A549 (cell line): Measurements from ENCODE around the gene LRRC8C. TPM values are rescaled to one million over a fixed set of nuclear protein-coding genes. Genes with fewer than 3 reads are reported as not detected.

Experiments
- ATAC-seq, 2 experiments: fragments of 200-7000 bp in 1 of 2; fragments of >200 bp in 1 of 2; cut with Nextera tagmentation in 1 of 2; cut with Tn5 transposase in 1 of 2; 3 replicates each; pipeline versions ENCODE4 v1.8.0 to v1.9.1; 2018 to 2020; ENCODE audit warnings: mild to moderate bottlenecking in 1 of 2, moderate library complexity in 1 of 2
- CTCF ChIA-PET: fragments of 300-600 bp; sonication (Branson Sonifier 250); formaldehyde crosslinking; extraction: SDS; loops from one replicate; lab custom pipeline; 2021; ENCODE audit warnings: antibody characterized with exemption, inconsistent platforms; lab: Yijun Ruan, JAX
- POLR2A ChIA-PET: fragments of 350-600 bp; formaldehyde crosslinking; extraction: SDS; loops from one replicate; lab custom pipeline; 2021; ENCODE audit warnings: antibody characterized with exemption, inconsistent platforms; lab: Yijun Ruan, JAX
- DNase-seq, 2 experiments: peaks; one replicate each; pipeline versions ENCODE4 v3.0.0 to v3.0.0-alpha.2; 2011 to 2016; ENCODE audit warnings: low read depth in 1 of 2, low spot score in 1 of 2
- FAIRE-seq: peaks from 2 replicates; lab custom pipeline; 2011; peaks lifted over from hg19 to GRCh38; lab: Jason Lieb, UNC
- H3K27ac ChIP-seq, 2 experiments: fragments of >200 bp; sonication (Bioruptor Twin); formaldehyde crosslinking; 3 replicates each; pipeline ENCODE4 v1.5.1; 2016 to 2017
- H3K4me1 ChIP-seq: fragments of >200 bp; sonication (Bioruptor Twin); formaldehyde crosslinking; 3 replicates; pipeline ENCODE4 v1.6.1; 2016
- H3K4me2 ChIP-seq: fragments of >200 bp; sonication (Bioruptor Twin); formaldehyde crosslinking; 3 replicates; pipeline ENCODE4 v1.6.1; 2016
- H3K4me3 ChIP-seq: fragments of >200 bp; sonication (Bioruptor Twin); formaldehyde crosslinking; 3 replicates; pipeline ENCODE4 v1.5.1; 2016
- H3K9me3 ChIP-seq: fragments of >200 bp; sonication (Bioruptor Twin); formaldehyde crosslinking; 3 replicates; pipeline ENCODE4 v1.6.1; 2016
- E2F6 ChIP-seq: IDR thresholded peaks from 2 replicates; pipeline ENCODE4 v1.6.1; 2012; ENCODE audit warnings: low read depth, borderline replicate concordance
- EHMT2 ChIP-seq: fragments of 200-600 bp; sonication (generic); IDR thresholded peaks from 2 replicates; pipeline ENCODE4 v1.6.1; 2016; ENCODE audit warnings: antibody characterized with exemption, low read depth, mild to moderate bottlenecking, moderate library complexity
- EP300 ChIP-seq, 2 experiments: fragments of >200 bp; sonication (Bioruptor Twin); formaldehyde crosslinking; IDR thresholded peaks; 2 replicates in 1 of 2; 3 replicates in 1 of 2; pipeline ENCODE4 v1.6.1; 2016 to 2017
- FOSB ChIP-seq: fragments of 250-450 bp; sonication (Bioruptor Pico); IDR thresholded peaks from 2 replicates; pipeline ENCODE4 v1.5.0; 2020; ENCODE audit warnings: mild to moderate bottlenecking, moderate library complexity
- GATA3 ChIP-seq: IDR thresholded peaks from 2 replicates; pipeline ENCODE4 v1.6.1; 2012; ENCODE audit warnings: borderline replicate concordance
- HDAC2 ChIP-seq: fragments of 200-600 bp; sonication (generic); IDR thresholded peaks from 2 replicates; pipeline ENCODE4 v1.6.1; 2016
- HEYL ChIP-seq: fragments of 250-450 bp; sonication (Bioruptor Pico); IDR thresholded peaks from 2 replicates; pipeline ENCODE4 v1.8.0; 2021; ENCODE audit warnings: mild to moderate bottlenecking, moderate library complexity
- JUNB ChIP-seq: fragments of >200 bp; sonication (Bioruptor Twin); formaldehyde crosslinking; IDR thresholded peaks from 2 replicates; pipeline ENCODE4 v1.6.1; 2016
- KDM1A ChIP-seq: fragments of 200-600 bp; sonication (generic); IDR thresholded peaks from 2 replicates; pipeline ENCODE4 v1.6.1; 2016; ENCODE audit warnings: low read depth, mild to moderate bottlenecking
- KDM5A ChIP-seq: fragments of 200-600 bp; sonication (generic); IDR thresholded peaks from 2 replicates; pipeline ENCODE4 v1.6.1; 2016; ENCODE audit warnings: antibody characterized with exemption, mild to moderate bottlenecking
- MYC ChIP-seq: IDR thresholded peaks from 2 replicates; pipeline ENCODE4 v1.6.1; 2012; ENCODE audit warnings: mild to moderate bottlenecking, inconsistent platforms, low read length, improper control_type of control experiment, borderline replicate concordance
- NFE2L2 ChIP-seq: fragments of 150-350 bp; conservative IDR thresholded peaks from 2 replicates; pipeline ENCODE4 v1.6.1; 2014; ENCODE audit warnings: low read length
- NR3C1 ChIP-seq: fragments of >200 bp; sonication (Bioruptor Twin); formaldehyde crosslinking; IDR thresholded peaks from 3 replicates; pipeline ENCODE4 v1.6.1; 2017
- PHF8 ChIP-seq: fragments of 200-600 bp; sonication (generic); IDR thresholded peaks from 2 replicates; pipeline ENCODE4 v1.6.1; 2016; ENCODE audit warnings: low read depth, mild to moderate bottlenecking, antibody characterized with exemption, moderate library complexity, borderline replicate concordance
- POLR2A ChIP-seq: IDR thresholded peaks from 2 replicates; pipeline ENCODE4 v1.6.1; 2012; ENCODE audit warnings: mild to moderate bottlenecking, low read length
- RARB ChIP-seq: fragments of 250-450 bp; sonication (Bioruptor Pico); IDR thresholded peaks from 2 replicates; pipeline ENCODE4 v1.8.0; 2021; ENCODE audit warnings: mild to moderate bottlenecking, moderate library complexity
- REST ChIP-seq: fragments of 200-600 bp; sonication (generic); IDR thresholded peaks from 2 replicates; pipeline ENCODE4 v1.6.1; 2016; ENCODE audit warnings: antibody characterized with exemption, mild to moderate bottlenecking, moderate library complexity
- RNF2 ChIP-seq: fragments of 200-600 bp; sonication (generic); IDR thresholded peaks from 2 replicates; pipeline ENCODE4 v1.6.1; 2016; ENCODE audit warnings: low read depth, mild to moderate bottlenecking, antibody characterized with exemption, moderate library complexity, borderline replicate concordance
- SMC3 ChIP-seq: fragments of >200 bp; sonication (Bioruptor Twin); formaldehyde crosslinking; IDR thresholded peaks from 3 replicates; pipeline ENCODE4 v1.6.1; 2018; ENCODE audit warnings: inconsistent platforms
- TFCP2L1 ChIP-seq: fragments of 250-450 bp; sonication (Bioruptor Pico); IDR thresholded peaks from 2 replicates; pipeline ENCODE4 v1.5.0; 2021; ENCODE audit warnings: mild to moderate bottlenecking
- ZNF302 ChIP-seq: fragments of 250-450 bp; sonication (Bioruptor Pico); IDR thresholded peaks from 2 replicates; pipeline ENCODE4 v1.9.0; 2021; ENCODE audit warnings: inconsistent platforms, mild to moderate bottlenecking, moderate library complexity
- ZSCAN20 ChIP-seq: fragments of 250-450 bp; sonication (Bioruptor Pico); IDR thresholded peaks from 2 replicates; pipeline ENCODE4 v1.8.0; 2022; ENCODE audit warnings: mild to moderate bottlenecking, moderate library complexity
- WGBS: methylation state at CpG from one replicate; pipeline ENCODE4 v1.1.6; 2017; ENCODE audit errors: missing lambda C conversion rate; 5-methylcytosine and 5-hydroxymethylcytosine counted together
- polyA plus RNA-seq, 4 experiments: library from polyadenylated mRNA; depleted of rRNA in 3 of 4; stranded (reverse); fragments of >200 nt; fragmentation: RNase III in 1 of 4; extraction: RNeasy Plus Mini Kit Qiagen cat#74134 plus additional on column Dnase treatment in 1 of 4; gene quantifications; 2 replicates in 3 of 4; 3 replicates in 1 of 4; pipeline ENCODE4 v1.2.3, GENCODE V29; 2011 to 2017
- TF ChIP-seq, protein P1 (sequence below): fragments of 450-650 bp; IDR thresholded peaks from 2 replicates; pipeline ENCODE4 v1.6.1; 2014; ENCODE audit warnings: antibody characterized with exemption

The LRRC8C gene
- polyA plus RNA-seq, 2 of the 4 experiments (the other 2 are of a cell fraction): 6.3 to 15.9 TPM

GRCh38 chr1:89607156-89607555, 25.8 kb upstream of the LRRC8C start:
- ChIA-PET CTCF (interaction anchor here (2.0 kb wide), 1 partner anchor 124 kb away, joined by 5 read pairs; no protein-coding TSS in a partner anchor), POLR2A (no interaction called here)
- Histone ChIP-seq H3K9me3 (no peaks in the 10 kb centered on the region), H3K4me2 (no peak overlapping the region), H3K27ac (no peak overlapping the region), H3K4me3 (no peak overlapping the region), H3K4me1 (peaks cover 6% of the 10 kb centered on the region; the same call in 1 of the 3 replicates)
- FAIRE-seq (no peak), DNase-seq (no peak), ATAC-seq (no peak)
- TF ChIP-seq SMC3: no peak
- no peak for TF ChIP-seq ZSCAN20
- TF ChIP-seq HDAC2: no peak
- no peak for TF ChIP-seq EP300 (IDR thresholded peaks at IDR 0.05)
- TF ChIP-seq EHMT2: no peak
- TF ChIP-seq, protein P1, sequence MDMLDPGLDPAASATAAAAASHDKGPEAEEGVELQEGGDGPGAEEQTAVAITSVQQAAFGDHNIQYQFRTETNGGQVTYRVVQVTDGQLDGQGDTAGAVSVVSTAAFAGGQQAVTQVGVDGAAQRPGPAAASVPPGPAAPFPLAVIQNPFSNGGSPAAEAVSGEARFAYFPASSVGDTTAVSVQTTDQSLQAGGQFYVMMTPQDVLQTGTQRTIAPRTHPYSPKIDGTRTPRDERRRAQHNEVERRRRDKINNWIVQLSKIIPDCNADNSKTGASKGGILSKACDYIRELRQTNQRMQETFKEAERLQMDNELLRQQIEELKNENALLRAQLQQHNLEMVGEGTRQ: no peak
- no peak for TF ChIP-seq RARB
- 90% methylated on average over 2 of the region's 2 CpGs for WGBS

- ATAC-seq (no peak), DNase-seq (no peak), FAIRE-seq (no peak)
- ChIA-PET POLR2A (no interaction called here), CTCF (interaction anchor here (0.7 to 2.0 kb wide), 4 partner anchors 9 to 155 kb away, joined by 3 to 6 read pairs (median 6); no protein-coding TSS in a partner anchor)
- Histone ChIP-seq H3K9me3 (no peaks in the 10 kb centered on the region), H3K27ac (no peak overlapping the region), H3K4me2 (no peak overlapping the region), H3K4me1 (peaks cover 6% of the 10 kb centered on the region; the same call in 1 of the 3 replicates), H3K4me3 (no peak overlapping the region)
- 89% methylated on average over 5 of the region's 5 CpGs for WGBS
- TF ChIP-seq KDM5A: no peak
- no peak for TF ChIP-seq JUNB
- TF ChIP-seq EP300 (IDR thresholded peaks at IDR 0.05): no peak
- no peak for TF ChIP-seq POLR2A
- TF ChIP-seq NR3C1: no peak
- no peak for TF ChIP-seq KDM1A
- TF ChIP-seq NFE2L2: no peak
- TF ChIP-seq HEYL (CRISPR knock-in tag): no peak
- TF ChIP-seq ZNF302 (CRISPR knock-in tag): no peak
- no peak for TF ChIP-seq E2F6
- no peak for TF ChIP-seq PHF8
- TF ChIP-seq TFCP2L1: no peak
- no peak for TF ChIP-seq GATA3
- TF ChIP-seq SMC3: no peak
- TF ChIP-seq REST: no peak
- no peak for TF ChIP-seq RNF2
- TF ChIP-seq MYC: no peak
- no peak for TF ChIP-seq FOSB
Measured at GRCh38 chr1:89607586-89608318, 25.2 kb upstream of the LRRC8C start.
